Hepatocyte (in vitro differentiated cells): ENCODE measurements around the gene NTNG1.

Experiments
- CTCF ChIP-seq: fragments of 200-600 bp; sonication (generic); IDR thresholded peaks from 2 replicates; pipeline ENCODE4 v1.5.1; 2016; ENCODE audit warnings: antibody characterized with exemption, mild to moderate bottlenecking; ENCODE audit not compliant: poor library complexity
- EZH2 ChIP-seq: fragments of 200-600 bp; sonication (generic); IDR thresholded peaks from 2 replicates; pipeline ENCODE4 v1.6.1; 2016; ENCODE audit warnings: antibody characterized with exemption, mild to moderate bottlenecking, borderline replicate concordance
- EZH2phosphoT487 ChIP-seq: fragments of 200-600 bp; sonication (generic); IDR thresholded peaks from one replicate; pipeline ENCODE4 v1.6.1; 2018; ENCODE audit warnings: antibody characterized with exemption, mild to moderate bottlenecking, low read depth, moderate library complexity; ENCODE audit not compliant: unreplicated experiment, severe bottlenecking

DNA sequence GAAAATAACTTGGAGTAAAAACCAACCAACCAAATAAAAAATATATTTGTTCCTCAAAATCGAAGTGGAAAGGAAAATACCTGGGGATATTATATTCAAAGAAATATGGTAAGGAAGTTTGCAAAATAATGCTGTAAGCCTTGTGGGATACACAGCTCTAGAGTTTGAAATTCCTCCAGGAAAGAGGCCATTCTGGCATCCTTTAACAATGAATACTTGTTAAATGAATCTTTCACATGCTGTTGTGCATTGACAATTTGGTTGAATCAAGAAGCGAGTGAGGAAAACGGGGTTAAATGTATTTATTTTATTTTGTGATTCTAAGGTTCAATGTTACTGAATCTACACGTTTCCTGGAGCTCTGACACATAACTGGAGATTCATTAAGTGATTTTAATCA lies 30.5 kb upstream of the NTNG1 start:
- TF ChIP-seq CTCF: no peak
- no peak for TF ChIP-seq EZH2phosphoT487
- no peak for TF ChIP-seq EZH2
